B cell (primary cell): ENCODE measurements around the gene PLS1.

ENCODE experiments used
- EZH2 ChIP-seq: IDR thresholded peaks from 2 replicates; pipeline ENCODE4 v1.6.1; 2012; ENCODE audit warnings: borderline replicate concordance, low read depth, mild to moderate bottlenecking, moderate library complexity, low read length; ENCODE audit not compliant: insufficient read depth, poor library complexity, severe bottlenecking
- TF ChIP-seq, protein P1 (sequence below): fragments of 200-600 bp; IDR thresholded peaks from one replicate; pipeline ENCODE4 v1.8.0; 2022; ENCODE audit warnings: antibody characterized with exemption, mild to moderate bottlenecking

DNA sequence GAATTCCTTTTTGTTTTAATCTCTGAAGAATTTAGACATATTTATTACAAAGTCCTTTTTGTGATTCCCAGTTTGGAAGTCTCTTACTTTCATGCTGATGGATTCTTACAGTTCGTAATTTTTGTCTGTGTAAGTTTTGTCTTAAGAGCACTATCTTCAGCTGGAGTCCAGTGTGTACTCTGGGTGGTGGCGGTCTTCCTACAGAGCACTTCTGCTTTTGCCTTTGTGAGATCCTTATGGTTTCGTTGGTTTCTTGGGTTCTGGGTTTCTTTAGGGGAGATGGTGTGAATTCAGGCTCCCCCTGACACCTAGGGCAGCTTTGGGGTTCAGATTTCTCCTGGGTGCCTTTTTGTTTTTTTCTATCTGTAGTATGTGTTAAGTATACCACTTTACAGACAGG, 45.3 kb downstream of the PLS1 start:
- TF ChIP-seq, protein P1, sequence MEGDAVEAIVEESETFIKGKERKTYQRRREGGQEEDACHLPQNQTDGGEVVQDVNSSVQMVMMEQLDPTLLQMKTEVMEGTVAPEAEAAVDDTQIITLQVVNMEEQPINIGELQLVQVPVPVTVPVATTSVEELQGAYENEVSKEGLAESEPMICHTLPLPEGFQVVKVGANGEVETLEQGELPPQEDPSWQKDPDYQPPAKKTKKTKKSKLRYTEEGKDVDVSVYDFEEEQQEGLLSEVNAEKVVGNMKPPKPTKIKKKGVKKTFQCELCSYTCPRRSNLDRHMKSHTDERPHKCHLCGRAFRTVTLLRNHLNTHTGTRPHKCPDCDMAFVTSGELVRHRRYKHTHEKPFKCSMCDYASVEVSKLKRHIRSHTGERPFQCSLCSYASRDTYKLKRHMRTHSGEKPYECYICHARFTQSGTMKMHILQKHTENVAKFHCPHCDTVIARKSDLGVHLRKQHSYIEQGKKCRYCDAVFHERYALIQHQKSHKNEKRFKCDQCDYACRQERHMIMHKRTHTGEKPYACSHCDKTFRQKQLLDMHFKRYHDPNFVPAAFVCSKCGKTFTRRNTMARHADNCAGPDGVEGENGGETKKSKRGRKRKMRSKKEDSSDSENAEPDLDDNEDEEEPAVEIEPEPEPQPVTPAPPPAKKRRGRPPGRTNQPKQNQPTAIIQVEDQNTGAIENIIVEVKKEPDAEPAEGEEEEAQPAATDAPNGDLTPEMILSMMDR, result no peak
- no peak for TF ChIP-seq EZH2
